ENCODE data around the gene NPAS3.
"Not testable (repeated sequence)": the region's sequence is repeated elsewhere in the genome, so short reads cannot be mapped to it uniquely, and the experiment has no call there.

The NPAS3 gene

DNA sequence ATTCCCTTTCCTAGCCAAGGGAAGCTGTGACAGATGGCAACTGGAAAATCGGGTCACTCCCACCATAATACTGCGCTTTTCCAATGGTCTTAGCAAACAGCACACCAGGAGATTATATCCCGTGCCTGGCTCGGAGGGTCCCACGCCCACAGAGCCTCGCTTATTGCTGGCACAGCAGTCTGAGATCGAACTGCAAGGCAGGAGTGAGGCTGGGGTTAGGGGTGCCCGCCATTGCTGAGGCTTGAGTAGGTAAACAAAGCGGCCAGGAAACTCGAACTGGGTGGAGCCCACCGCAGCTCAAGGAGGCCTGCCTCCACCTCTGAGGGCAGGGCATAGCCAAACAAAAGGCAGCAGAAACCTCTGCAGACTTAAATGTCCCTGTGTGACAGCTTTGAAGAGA, 149.6 kb downstream of the NPAS3 start:
- DNase-seq, result not testable (repeated sequence)

DNA sequence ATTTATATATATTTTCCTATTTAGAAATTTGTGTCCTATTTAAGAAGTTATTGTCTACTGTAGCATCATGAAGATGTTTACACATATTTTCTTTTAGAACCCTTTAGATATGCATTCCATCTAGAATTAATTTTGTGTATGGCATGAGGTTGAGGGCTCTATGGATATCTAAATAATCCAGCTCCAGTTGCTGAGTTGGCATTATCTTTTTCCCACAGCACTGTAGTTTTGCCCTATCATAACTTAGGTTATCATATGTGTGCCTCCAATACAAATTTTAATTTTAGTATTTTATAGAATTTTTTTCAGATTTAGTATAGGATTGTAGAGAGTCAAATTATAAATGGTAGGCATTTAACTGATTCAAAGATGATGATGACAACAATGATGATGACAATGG, 159.3 kb downstream of the NPAS3 start:
- DNase-seq, result no peak

DNA sequence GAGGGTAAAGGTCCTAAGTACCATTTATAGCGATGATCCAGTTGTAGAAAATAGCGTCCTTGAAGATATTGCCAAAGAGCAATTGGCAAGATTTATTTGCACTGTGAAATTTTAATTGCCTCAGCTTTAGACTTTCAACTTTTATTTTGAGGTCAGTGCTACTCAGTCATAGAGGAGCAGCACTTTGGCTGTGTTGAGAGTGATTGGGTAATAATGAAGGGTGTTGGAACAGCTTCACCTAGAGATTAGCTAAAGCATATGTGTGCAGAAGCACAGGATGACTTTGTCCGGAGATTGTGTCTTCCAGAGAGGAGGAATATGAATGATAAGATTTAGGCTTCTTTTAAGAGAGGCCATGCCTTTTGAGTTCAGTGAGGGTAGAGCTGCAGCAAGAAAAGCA, 164.8 kb downstream of the NPAS3 start:
- DNase-seq, result no peak

DNA sequence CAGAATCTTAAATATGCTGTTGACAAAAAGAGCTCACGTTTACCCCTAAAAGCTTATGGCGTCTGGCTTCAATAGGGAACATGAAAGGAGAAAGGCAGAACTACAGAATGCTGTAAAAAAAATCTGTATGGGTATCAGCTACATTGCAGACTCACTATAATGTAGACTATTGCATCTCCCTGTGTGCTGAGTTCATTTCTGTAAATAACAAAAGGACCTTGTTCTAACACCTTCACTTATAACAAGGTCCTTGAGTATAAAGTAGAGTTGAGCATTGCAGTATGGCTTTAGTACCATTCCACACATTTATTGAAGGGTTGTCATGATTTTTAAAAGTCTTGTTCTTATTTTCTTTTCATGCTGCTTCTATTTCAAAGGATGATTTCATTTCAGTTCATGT, 165.3 kb downstream of the NPAS3 start:
- DNase-seq, result no peak

DNA sequence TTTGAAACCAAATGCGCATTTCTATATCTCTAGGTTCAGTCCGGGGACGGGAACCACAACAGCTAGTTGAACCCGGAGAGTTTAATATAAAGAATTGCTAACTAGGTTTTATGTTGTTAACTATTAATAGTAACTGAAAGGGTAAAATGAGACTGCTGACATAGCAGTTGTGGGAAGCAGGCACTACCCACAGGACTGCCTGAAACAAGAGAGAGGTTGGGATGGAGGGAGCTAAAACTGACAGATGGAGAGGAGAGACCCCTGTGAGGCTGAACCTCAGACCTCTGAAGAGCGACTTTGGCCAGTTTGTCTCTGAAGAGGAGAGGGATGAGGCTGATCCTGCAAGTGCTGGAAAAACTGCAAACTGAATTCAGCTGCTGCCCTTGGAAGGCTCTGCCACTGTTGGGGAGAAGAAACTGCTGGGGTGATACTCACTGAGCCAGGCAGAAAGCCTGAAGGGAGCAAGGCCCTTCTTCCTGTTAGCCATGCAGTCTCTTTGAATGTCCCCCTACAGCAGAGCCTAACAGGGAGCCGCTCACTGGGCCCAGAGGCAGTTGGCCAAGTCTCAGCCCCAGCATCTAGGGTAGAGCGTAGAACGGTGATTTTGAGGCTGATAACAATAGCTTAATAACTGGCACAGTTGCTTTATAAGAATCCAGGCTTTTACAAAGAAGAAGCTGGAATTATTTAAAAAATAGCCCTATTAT, 172.2 kb downstream of the NPAS3 start:
- DNase-seq, result no peak

DNA sequence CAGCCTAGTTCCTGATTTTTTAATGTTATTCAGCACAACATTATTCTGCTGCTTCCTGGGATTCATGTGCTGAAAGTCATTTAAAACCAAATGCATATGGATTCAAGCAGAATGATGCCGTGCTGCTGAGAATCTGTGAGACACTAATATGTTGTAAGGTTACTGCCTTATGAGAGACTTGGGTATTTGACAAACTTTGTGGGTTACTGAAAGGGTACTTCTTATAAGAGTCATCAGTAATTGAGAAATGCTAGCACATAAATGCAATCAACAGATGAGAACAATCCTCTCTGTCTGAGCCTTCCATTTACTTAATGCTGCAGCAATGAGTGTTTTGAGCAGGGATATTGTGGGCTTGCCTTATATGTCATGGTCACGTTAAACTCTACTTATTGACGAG, 175.7 kb downstream of the NPAS3 start:
- no peak for DNase-seq

DNA sequence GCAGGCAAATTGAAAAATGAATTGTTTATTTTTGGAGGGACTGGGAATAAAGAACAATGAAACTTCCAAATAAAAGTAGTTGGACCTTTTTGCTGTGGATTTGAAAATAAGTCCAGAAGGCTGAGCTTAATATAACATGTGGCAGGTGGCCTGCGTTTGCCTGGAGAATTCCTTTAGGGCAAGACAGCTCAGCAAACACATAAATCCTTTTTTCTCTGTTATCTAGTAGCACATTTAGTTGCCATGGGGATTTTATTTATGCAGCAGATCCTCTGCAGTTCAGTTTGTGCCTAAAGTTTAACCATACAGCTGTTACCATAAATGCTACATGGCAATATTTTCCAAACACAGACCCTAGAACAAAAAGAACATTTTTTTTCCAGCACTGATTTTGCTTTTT, 180.0 kb downstream of the NPAS3 start:
- no peak for DNase-seq

DNA sequence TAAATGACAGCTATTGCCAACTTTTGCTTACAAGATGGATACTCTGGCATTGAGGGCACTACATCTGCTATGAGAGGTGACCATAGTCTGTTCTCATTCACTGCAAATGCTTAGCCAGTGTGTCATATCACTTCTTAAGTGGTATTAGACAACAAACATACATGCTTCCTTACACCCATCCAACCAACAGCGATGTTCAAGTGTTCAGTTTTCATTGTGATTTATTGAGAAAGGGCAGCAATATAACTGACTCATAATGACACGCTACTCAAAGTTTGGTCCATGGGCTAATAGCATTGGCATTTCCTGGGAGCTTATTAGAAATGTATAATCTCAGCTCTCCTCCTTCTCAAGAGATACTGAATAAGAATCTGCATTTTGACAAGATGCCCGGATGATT, 181.7 kb downstream of the NPAS3 start:
- DNase-seq, result no peak

DNA sequence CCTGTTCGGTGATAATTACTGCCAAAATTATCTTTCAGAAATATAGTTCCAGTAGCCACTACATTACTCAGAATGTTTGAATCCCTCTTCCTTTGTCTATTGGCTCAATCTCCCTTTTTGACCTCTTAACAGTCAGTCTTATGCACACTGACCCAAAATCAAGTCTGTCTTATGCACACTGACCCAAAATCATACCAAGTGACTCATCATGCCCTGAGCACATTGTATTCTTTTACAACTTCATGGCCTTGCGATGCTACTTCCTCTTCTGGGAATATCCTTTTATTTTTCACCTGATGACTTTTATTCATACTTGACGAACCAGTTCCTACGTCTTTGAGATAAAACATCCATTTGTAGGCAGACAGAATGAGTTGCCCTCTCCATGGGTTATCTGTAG, 182.3 kb downstream of the NPAS3 start:
- no peak for DNase-seq

DNA sequence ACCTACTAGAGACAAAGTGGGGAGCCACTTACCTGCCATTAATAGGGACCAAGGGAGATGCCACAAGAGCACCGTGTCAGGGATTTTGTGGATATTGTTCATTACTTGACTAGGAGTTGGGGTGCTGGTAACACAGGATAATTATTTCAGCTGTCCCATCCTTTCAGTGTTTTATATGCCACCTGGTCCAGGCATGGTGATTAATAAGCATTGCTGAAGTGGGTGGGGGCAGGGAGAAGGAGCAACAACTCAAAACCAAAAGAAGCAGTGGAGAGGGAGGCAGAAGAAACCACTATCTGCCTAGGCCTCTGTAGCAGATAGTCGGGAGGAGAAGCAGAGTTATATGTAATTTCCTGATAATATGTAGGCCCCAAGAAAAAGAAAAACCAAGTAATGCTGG, 184.6 kb downstream of the NPAS3 start:
- no peak for DNase-seq

DNA sequence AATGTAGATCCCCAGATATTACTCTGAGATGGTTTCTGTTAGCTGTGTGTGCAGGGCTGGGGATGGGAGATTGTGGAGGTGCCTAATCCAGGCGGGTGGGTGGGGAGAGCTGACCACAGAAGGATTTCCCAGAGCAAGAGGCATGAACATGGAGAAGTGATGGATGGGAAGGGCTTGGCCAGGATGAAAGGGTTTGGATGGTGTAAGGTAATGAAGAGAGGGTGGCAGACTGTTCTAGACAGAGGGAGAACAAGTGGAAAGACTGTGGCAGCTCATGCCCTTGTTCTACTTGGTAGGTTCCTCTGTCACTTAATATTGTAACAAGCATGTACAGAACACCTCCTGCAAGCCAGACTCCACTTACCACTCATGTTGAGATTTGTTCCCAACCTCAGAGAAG, 187.8 kb downstream of the NPAS3 start:
- no peak for DNase-seq

DNA sequence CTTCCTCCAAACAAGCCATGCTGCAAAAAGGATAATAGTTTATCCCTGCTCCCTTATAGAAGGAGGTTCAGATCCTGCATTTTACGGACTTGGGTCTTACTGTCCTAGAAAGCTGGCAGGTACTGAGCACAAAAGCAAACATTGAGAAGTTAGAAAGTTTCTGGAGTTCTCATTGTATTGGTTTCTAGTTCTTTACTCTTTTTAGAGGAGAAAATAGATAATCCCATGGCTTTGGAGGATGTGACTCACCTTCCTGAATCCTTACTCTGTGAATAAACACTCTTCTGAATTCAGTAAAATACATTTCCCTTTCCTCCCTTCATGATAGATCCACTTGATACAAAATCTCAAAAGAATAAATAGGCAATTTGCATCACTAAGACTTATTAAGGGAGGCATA, 188.9 kb downstream of the NPAS3 start:
- no peak for DNase-seq

DNA sequence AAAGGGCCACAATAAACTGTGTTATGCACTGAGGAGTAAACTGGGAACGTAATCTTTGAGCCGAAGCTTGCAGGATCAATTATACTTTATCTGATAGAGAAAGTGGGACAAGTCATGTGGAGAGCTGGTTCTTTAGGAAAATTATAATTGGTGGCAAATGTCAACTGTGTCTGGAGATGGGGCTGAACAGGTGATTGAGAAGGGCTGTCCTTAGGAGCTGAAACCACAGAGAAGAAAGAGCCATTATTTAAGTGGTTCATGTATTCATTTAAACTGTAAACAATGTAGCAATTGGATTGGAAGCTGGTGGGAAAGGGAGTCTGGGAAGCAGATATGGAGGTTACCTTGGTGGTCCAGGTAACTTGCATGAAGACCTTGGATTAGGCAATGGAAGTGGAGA, 193.1 kb downstream of the NPAS3 start:
- DNase-seq, result no peak

DNA sequence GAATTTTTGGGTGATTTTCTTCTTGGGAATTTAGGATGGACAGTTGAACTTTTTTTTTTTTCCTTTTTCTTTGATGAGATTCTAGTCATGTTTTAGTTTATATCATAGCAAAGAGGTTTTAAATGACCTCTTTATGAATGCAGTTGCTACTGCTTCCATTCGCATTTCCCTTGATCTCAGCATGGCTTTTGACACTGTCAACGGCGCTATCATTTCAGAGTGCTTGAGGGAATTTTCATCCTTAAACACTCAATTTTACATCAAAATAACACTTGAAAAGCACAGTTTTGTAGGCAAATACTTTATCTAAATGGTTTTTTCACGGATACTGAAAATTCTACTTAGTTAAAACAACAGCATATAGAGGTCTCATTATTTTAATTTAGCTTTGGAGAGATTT, 195.5 kb downstream of the NPAS3 start:
- DNase-seq, result no peak

DNA sequence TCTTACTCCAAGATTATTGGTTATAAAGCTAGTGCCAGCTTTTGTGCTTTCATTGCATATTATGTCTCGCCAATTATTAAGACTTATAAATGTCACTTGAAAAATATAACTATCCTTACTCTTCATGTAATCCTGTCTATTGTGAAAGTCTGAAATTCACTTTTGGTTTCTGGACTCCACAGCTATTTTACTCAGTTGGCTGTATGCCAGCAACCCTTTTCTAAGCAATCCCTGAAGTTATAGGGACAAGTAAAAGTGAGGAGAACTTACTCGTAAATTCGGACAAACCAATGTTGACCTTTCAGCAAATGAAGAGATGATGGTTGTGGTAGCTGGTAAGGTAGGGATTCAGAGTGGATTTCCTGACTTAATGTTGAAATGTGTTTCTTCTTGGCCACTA, 196.3 kb downstream of the NPAS3 start:
- DNase-seq, result no peak

DNA sequence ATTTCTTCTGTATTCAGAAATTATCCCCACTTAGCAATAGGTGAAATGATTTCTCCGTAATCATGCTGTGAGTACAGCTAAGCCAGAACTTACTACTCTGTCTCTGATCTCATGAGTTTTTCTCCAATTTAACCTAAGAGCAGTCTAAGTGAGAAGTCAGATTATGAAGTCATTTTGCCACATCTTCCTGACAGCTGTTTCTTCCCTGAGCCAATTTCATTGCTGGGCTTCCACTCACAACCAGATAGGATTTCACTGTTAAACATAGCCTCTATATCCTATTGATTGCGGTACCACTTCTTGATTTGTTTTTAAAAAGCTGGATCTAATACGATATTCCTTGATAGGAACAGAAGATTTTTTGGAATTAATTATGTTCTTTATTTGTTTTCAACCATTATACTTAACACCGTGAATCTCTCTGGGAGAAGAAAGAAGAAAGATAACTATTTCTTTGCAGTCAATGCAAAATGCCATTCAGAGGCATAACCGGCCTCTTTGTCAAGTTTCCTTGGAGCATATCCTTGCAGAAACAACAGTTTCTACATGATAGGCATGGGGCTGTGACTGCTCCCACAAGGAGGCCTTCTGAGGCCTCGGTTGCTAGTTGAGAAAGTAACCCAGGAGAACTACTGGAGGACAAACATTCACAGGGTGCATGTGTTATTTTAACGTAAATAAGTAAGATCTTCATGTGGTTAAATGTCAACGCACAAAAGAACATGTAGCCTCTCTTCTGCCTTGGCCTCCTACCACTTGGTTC, 212.2 kb downstream of the NPAS3 start:
- DNase-seq, result no peak

DNA sequence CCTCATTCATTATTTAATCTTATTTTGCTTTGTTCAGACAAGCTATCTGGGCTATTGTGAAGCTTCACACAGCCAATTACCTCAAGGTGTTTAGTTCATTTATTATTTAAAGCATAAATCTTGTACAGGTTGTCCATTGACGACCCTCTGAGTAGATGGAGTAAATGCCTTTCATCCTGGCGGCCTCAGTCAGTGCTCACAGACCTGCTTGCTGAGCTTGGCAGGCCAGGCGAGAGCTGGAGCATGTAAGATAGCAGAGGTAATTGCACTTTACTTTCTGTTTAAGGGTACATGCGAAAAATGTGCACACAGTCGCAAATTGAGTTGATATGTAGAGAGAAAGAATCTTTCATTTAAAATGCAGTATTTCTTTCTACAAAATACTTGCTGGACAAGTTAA, 224.4 kb downstream of the NPAS3 start:
- DNase-seq, result no peak

DNA sequence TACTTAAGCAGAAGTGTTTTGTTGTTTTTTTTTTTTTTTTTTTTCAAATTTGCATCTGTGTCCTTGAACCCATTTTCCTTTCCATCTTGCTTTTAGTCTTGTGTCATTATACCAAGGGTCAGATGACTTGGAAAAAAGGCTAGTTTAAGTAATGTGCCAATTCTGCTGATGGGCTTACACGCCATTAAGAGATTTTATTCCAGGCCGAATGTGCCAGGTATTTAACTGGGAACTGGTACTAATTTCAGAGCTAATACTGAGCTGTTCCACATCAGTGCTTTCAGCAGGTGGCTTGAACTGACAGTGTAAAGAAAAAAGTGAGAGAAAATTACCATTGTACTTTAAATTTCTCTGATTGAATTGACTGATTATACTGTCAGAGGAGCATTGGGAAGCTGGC, 224.9 kb downstream of the NPAS3 start:
- DNase-seq, result no peak

DNA sequence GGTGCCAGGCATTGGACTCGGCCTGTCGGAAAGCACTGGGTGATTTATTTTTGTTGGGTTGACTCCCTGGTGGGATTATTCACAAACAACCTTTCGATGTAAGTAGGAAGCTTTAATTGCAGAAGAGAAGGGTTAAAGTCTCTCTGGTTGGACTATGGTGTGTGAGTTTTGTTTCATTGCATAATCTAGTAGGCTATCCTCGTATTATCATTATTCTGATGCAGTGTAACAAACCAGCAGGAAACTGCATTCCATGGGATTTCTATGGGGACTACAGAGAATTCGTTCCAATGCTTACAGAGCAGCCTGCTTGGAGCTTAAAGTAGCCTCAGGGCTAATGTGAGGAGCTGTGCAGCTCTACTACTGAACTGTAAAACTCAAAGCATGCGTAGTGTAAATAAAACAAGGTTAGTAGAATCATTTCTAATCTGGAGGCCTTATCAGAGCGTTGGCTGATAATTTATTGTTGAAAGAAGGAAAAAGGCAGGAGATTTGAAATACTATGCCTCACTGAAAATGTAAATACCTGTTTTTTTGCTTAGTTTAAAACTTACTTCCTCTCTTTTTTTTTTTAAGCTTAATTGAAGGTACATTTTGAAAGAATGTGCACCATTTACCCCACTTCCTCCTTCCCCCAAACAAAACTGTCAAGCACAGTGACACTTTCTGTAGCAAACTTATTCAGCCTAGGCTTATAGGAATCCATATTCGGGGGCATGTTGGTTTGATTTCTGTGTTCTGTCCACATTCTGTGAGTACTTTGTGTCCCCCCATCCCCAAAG, 226.7 kb downstream of the NPAS3 start:
- no peak for DNase-seq

DNA sequence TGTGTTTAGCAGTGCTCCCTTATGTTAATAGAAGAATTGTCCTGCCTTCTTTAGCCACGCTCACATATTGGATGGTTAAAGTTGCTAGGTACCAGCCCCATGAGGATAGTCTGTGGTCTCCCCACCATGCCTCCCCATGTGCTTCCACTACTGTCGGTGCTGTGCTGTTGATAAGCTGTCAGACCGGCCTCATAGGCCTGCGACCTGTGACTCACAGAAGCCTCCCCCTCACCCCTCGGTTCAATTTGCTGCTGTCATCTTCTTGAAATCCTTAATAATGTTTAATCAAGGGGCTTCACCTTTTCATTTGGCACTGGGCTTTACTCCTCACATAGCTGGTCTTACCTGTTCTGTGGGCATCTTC, 227.2 kb downstream of the NPAS3 start:
- no peak for DNase-seq

DNA sequence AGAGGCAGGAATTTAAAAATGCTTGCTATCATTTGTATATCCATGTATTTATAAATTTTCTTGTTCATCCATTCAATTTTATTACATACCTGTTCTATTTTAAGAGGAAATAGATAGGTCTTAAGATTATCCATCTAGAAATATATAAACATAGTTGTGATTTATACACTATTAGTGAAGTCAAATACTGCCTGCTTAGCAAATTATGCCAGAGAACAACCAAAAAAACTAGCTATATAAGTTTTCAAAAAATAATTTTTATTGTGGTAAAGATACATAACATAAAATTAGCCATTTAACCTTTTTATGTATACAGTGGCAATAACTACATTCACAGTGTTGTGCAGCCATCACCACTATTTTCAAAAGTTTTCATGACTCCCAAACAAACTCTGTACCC, 237.3 kb downstream of the NPAS3 start:
- DNase-seq, result no peak

DNA sequence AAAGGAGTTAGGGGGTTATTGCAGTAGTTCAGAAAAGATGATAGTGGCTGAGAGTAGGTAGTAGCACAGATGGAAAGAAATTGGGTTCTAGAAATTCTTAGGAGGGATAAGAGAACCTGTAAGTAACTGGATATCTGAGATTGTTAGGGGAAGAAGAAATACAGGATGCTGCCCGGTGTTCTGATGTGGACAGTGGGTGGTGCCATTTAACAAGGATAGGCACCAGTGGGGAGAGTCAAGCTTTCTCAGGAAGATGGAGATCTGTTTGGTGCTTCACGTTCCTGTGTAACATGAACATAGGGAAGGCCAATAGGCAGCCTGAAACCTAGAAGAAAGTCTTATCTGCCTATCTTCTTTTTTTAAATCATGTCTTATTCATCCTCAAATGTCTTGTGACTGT, 245.9 kb downstream of the NPAS3 start:
- DNase-seq, result no peak

DNA sequence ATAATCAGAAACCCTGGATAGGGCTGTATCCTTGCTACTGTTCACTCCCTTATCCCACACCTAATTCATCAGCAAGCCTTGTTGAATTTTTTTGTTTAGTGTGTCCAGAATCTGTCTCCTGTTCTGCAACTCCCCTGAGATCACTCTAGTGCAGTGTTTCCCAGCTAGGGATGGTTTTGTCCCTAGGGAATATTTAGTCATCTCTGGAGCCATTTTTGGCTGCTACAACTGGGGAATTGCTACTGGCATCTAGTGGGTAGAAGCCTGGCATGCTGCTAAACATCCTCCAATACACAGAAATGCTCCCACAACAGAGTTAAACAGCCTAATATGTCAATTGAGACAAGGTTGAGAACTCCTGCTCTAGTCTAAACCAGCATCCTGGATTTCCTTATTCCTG, 248.0 kb downstream of the NPAS3 start:
- DNase-seq, result no peak

DNA sequence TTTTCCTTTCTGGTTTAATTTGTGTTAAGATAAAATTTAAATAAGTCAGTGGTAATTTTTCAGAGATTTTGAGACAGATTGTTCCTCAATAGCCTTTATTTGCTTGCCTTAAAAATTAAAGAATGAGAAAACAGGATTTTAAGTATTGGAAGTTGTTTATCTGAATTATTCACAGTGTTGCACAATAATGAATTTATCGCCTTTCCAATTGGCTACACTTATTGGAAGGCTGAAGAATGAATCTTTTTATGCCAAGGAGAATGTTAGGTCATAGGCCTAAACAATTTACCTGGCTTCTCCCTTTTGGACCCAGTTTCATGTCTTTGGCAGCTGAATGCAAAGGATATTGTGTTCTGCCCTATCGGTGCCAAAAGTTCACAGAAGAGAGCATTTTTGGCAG, 250.2 kb downstream of the NPAS3 start:
- no peak for DNase-seq
